GM23248 (cell line): ENCODE data around the gene TMEM191C. TPM values are rescaled to one million over a fixed set of nuclear protein-coding genes. Genes with fewer than 3 reads are reported as not detected.
"Not testable (repeated sequence)": the region's sequence is repeated elsewhere in the genome, so short reads cannot be mapped to it uniquely, and the experiment has no call there.

Source experiments
- DNase-seq: peaks from one replicate; pipeline ENCODE4 v3.0.0-alpha.2; 2015
- H2AFZ ChIP-seq: fragments of 200-600 bp; sonication (generic); 2 replicates; pipeline ENCODE4 v1.6.1; 2016; ENCODE audit warnings: antibody characterized with exemption
- H3F3A ChIP-seq: fragments of 200-600 bp; sonication (generic); 2 replicates; pipeline ENCODE4 v1.6.1; 2016; ENCODE audit warnings: mild to moderate bottlenecking, antibody characterized with exemption, mixed run types; ENCODE audit not compliant: insufficient read depth
- H3K27ac ChIP-seq: fragments of 200-600 bp; sonication (generic); 2 replicates; pipeline ENCODE4 v1.5.1; 2016; ENCODE audit warnings: mild to moderate bottlenecking
- H3K27me3 ChIP-seq: fragments of 200-600 bp; sonication (generic); replicated peaks from 2 replicates; pipeline ENCODE4 v1.6.1; 2016; ENCODE audit warnings: mild to moderate bottlenecking; ENCODE audit not compliant: insufficient read depth
- H3K36me3 ChIP-seq: fragments of 200-600 bp; sonication (generic); 2 replicates; pipeline ENCODE4 v1.6.1; 2016; ENCODE audit warnings: low read depth, mild to moderate bottlenecking
- H3K4me1 ChIP-seq: fragments of 200-600 bp; sonication (generic); 2 replicates; pipeline ENCODE4 v1.6.1; 2016; ENCODE audit warnings: mild to moderate bottlenecking; ENCODE audit not compliant: insufficient read depth
- H3K4me2 ChIP-seq: fragments of 200-600 bp; sonication (generic); one replicate; pipeline ENCODE4 v1.6.1; 2016; ENCODE audit warnings: mild to moderate bottlenecking; ENCODE audit not compliant: unreplicated experiment
- H3K4me3 ChIP-seq: fragments of 200-600 bp; sonication (generic); 2 replicates; pipeline ENCODE4 v1.5.1; 2016; ENCODE audit warnings: mild to moderate bottlenecking
- H3K79me2 ChIP-seq: fragments of 200-600 bp; sonication (generic); 2 replicates; pipeline ENCODE4 v1.6.1; 2016; ENCODE audit warnings: mild to moderate bottlenecking; ENCODE audit not compliant: insufficient read depth
- H3K9ac ChIP-seq: fragments of 200-600 bp; sonication (generic); 2 replicates; pipeline ENCODE4 v1.6.1; 2016; ENCODE audit warnings: mild to moderate bottlenecking
- H3K9me2 ChIP-seq: fragments of 200-600 bp; sonication (generic); 2 replicates; pipeline ENCODE4 v1.6.1; 2016; ENCODE audit warnings: mixed run types, mild to moderate bottlenecking, moderate library complexity; ENCODE audit not compliant: insufficient read depth
- H3K9me3 ChIP-seq: fragments of 200-600 bp; sonication (generic); one replicate; pipeline ENCODE4 v1.6.1; 2017; ENCODE audit warnings: low read depth
- H4K20me1 ChIP-seq: fragments of 200-600 bp; sonication (generic); 2 replicates; pipeline ENCODE4 v1.6.0; 2016; ENCODE audit not compliant: insufficient read depth
- WGBS, 2 experiments: methylation state at CpG; one replicate each; pipeline ENCODE4 v1.1.6; 2015 to 2017; ENCODE audit warnings: low lambda C conversion rate in 2 of 2, low coverage in 1 of 2; ENCODE audit errors: missing lambda C conversion rate in 2 of 2; 5-methylcytosine and 5-hydroxymethylcytosine counted together
- in situ Hi-C: fragments of 300-500 bp; cut with MboI; formaldehyde crosslinking; loops from 2 replicates; pipeline ENCODE4 v1.15.0; 2020
- polyA plus RNA-seq: library from polyadenylated mRNA; unstranded; fragments of >200 nt; fragmentation: Nextera tagmentation; extraction: Ambion mirVana; gene quantifications from 2 replicates; pipeline ENCODE4 v1.2.1, GENCODE V29; 2016
- total RNA-seq: library from RNA; depleted of rRNA; stranded (reverse); fragments of >200 nt; shearing (Covaris generic); gene quantifications from 2 replicates; pipeline ENCODE4 v1.2.3, GENCODE V29; 2014; rRNA removed

Gene TMEM191C
- total and polyA plus RNA-seq, 2 experiments from 2014 or later, result 0.32 to 0.54 TPM

DNA sequence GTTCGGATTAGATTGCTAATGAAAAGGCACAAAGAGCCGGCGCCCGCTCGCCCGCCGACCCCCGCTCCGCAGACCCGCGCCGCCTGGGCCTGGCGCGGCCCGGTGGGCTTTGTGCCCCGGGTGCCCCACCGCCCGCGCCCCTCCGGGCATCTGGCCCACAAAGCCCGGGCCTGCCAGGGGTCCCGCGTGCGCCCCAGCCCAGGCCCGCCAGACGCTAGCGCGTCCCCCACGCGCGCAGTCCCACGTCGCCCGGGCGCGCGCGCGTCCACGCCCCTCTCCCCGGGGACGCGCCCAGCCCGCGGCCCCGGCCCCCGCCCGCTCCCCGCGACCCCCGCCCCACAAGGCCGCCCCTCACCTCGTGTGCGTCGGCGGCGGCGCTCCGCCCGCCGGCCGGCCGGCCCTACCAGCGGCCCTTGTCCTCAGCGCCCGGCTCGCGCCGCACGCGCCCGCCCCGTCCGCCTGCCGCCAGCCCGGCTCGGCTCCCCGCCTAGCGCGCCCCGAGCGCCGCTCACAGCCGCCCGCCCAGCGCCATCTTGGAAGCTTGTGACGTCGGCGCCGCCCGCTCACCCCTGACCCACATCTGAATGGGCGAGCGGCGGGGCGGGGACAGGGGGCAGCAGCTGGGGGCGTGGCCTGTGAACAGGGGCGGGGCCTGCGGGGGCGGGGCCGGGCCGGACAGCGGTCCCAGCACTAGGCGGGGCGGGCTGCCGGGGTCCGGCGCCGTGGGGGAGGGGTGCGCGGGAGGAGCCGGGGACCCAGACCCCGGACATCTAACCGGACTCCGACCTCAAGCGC, 50.0 kb downstream of the TMEM191C start:
- no CpG with 5 or more reads among the region's 115 CpGs for WGBS, 2 experiments
- H3K79me2 ChIP-seq, H3K9ac ChIP-seq, H3K4me2 ChIP-seq, H3K27ac ChIP-seq, H3K4me1 ChIP-seq, H3K36me3 ChIP-seq, H4K20me1 ChIP-seq, H3K9me2 ChIP-seq, H3K4me3 ChIP-seq, H3F3A ChIP-seq, H3K27me3 ChIP-seq, H3K9me3 ChIP-seq, H2AFZ ChIP-seq, DNase-seq, in situ Hi-C loops: not testable (repeated sequence)

Other genes with a start within 250 kb of the TMEM191C start
- 0.13 TPM in 1 of 2 replicates, not detected in the other for gene RIMBP3B, start 83.6 kb upstream of the TMEM191C start, total RNA-seq
- 0.06 TPM in 1 of 2 replicates, not detected in the other for gene RIMBP3B, start 83.6 kb upstream of the TMEM191C start, polyA plus RNA-seq
- gene HIC2, start 50.0 kb upstream of the TMEM191C start, total RNA-seq, result 1.7 and 3.7 TPM in 2 replicates
- gene HIC2, start 50.0 kb upstream of the TMEM191C start, polyA plus RNA-seq, result 0.34 and 0.43 TPM in 2 replicates
- 0.22 TPM in 1 of 2 replicates, not detected in the other for gene RIMBP3C, start 84.1 kb downstream of the TMEM191C start, total RNA-seq
- 0.15 TPM in 1 of 2 replicates, not detected in the other for gene RIMBP3C, start 84.1 kb downstream of the TMEM191C start, polyA plus RNA-seq
- gene UBE2L3, start 100.3 kb downstream of the TMEM191C start, total RNA-seq, result 41.9 and 57.2 TPM in 2 replicates
- gene UBE2L3, start 100.3 kb downstream of the TMEM191C start, polyA plus RNA-seq, result 115 TPM in 2 replicates
- gene YDJC, start 162.6 kb downstream of the TMEM191C start, total RNA-seq, result 27.1 and 31.5 TPM in 2 replicates
- 20.0 and 25.1 TPM in 2 replicates for gene YDJC, start 162.6 kb downstream of the TMEM191C start, polyA plus RNA-seq
- gene CCDC116, start 165.4 kb downstream of the TMEM191C start, total RNA-seq, result 0.54 TPM in 1 of 2 replicates, not detected in the other
- 0.10 TPM in 1 of 2 replicates, not detected in the other for gene CCDC116, start 165.4 kb downstream of the TMEM191C start, polyA plus RNA-seq
- 28.8 and 33.9 TPM in 2 replicates for gene SDF2L1, start 174.9 kb downstream of the TMEM191C start, total RNA-seq
- 37.2 and 38.7 TPM in 2 replicates for gene SDF2L1, start 174.9 kb downstream of the TMEM191C start, polyA plus RNA-seq
- gene PPIL2, start 198.6 kb downstream of the TMEM191C start, total RNA-seq, result 22.3 and 23.7 TPM in 2 replicates
- gene PPIL2, start 198.6 kb downstream of the TMEM191C start, polyA plus RNA-seq, result 26.1 TPM in 2 replicates